HL-60 (cell line): ENCODE measurements around the gene SERP2.

Experiments used
- DNase-seq, 2 experiments: peaks; one replicate each; pipeline ENCODE4 v3.0.0-alpha.2; 2010 to 2020; ENCODE audit warnings: low read depth in 1 of 2, low spot score in 1 of 2
- H3K27ac ChIP-seq: fragments of 250-450 bp; sonication (Bioruptor Pico); replicated peaks from 2 replicates; pipeline ENCODE4 v1.5.1; 2020; ENCODE audit warnings: mild to moderate bottlenecking, moderate library complexity
- H3K27me3 ChIP-seq: fragments of 250-450 bp; sonication (Bioruptor Pico); 2 replicates; pipeline ENCODE4 v1.5.1; 2021; ENCODE audit warnings: mild to moderate bottlenecking, moderate library complexity; ENCODE audit not compliant: insufficient read depth, poor library complexity, severe bottlenecking
- H3K4me3 ChIP-seq: replicated peaks from 2 replicates; pipeline ENCODE4 v1.5.1; 2011; ENCODE audit warnings: mild to moderate bottlenecking, control low read depth, low read length; ENCODE audit not compliant: insufficient read depth
- GABPA ChIP-seq: IDR thresholded peaks from 2 replicates; pipeline ENCODE4 v1.6.1; 2012; ENCODE audit warnings: low read depth
- POLR2AphosphoS5 ChIP-seq: IDR thresholded peaks from 2 replicates; pipeline ENCODE4 v1.6.1; 2012; ENCODE audit warnings: low read depth
- REST ChIP-seq: IDR thresholded peaks from 2 replicates; pipeline ENCODE4 v1.6.1; 2012; ENCODE audit warnings: low read depth; ENCODE audit not compliant: insufficient replicate concordance
- SPI1 ChIP-seq: IDR thresholded peaks from 2 replicates; pipeline ENCODE4 v1.6.1; 2012; ENCODE audit warnings: low read depth, mild to moderate bottlenecking, borderline replicate concordance
- TF ChIP-seq, protein P1 (sequence below): IDR thresholded peaks from one replicate; pipeline ENCODE4 v1.5.1; 2011; ENCODE audit warnings: low read length, control low read depth, inconsistent platforms; ENCODE audit not compliant: insufficient read depth

The SERP2 gene

GRCh38 chr13:44354331-44354730 is 19.3 kb upstream of the SERP2 start:
- no peak overlapping the region for H3K4me3 ChIP-seq
- no peaks in the 10 kb centered on the region for H3K27me3 ChIP-seq
- DNase-seq: no peak
- H3K27ac ChIP-seq: no peak overlapping the region
- TF ChIP-seq SPI1 (no peak), GABPA (no peak), POLR2AphosphoS5 (no peak), REST (no peak)
- TF ChIP-seq, protein P1, sequence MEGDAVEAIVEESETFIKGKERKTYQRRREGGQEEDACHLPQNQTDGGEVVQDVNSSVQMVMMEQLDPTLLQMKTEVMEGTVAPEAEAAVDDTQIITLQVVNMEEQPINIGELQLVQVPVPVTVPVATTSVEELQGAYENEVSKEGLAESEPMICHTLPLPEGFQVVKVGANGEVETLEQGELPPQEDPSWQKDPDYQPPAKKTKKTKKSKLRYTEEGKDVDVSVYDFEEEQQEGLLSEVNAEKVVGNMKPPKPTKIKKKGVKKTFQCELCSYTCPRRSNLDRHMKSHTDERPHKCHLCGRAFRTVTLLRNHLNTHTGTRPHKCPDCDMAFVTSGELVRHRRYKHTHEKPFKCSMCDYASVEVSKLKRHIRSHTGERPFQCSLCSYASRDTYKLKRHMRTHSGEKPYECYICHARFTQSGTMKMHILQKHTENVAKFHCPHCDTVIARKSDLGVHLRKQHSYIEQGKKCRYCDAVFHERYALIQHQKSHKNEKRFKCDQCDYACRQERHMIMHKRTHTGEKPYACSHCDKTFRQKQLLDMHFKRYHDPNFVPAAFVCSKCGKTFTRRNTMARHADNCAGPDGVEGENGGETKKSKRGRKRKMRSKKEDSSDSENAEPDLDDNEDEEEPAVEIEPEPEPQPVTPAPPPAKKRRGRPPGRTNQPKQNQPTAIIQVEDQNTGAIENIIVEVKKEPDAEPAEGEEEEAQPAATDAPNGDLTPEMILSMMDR: no peak

GRCh38 chr13:44354884-44355283 is 18.7 kb upstream of the SERP2 start:
- no peak for DNase-seq
- H3K4me3 ChIP-seq: no peak overlapping the region
- H3K27me3 ChIP-seq: no peaks in the 10 kb centered on the region
- no peak overlapping the region for H3K27ac ChIP-seq
- TF ChIP-seq REST: no peak
- TF ChIP-seq, protein P1: no peak
- TF ChIP-seq SPI1: no peak
- TF ChIP-seq POLR2AphosphoS5: no peak
- TF ChIP-seq GABPA: no peak

- Histone ChIP-seq H3K27ac (no peak overlapping the region), H3K4me3 (no peak overlapping the region), H3K27me3 (no peaks in the 10 kb centered on the region)
- DNase-seq: no peak
- TF ChIP-seq REST: no peak
- TF ChIP-seq, protein P1: no peak
- TF ChIP-seq SPI1: no peak
- TF ChIP-seq GABPA: no peak
- TF ChIP-seq POLR2AphosphoS5: no peak
Observed at GRCh38 chr13:44355621-44356020, 18.0 kb upstream of the SERP2 start.
